BJ (cell line): ENCODE data around the gene SLC25A13. TPM values are rescaled to one million over a fixed set of nuclear protein-coding genes. Genes with fewer than 3 reads are reported as not detected.

ENCODE experiments used
- CTCF ChIA-PET: fragments of 350-600 bp; formaldehyde crosslinking; extraction: SDS; loops from one replicate; lab custom pipeline; 2021; ENCODE audit warnings: antibody characterized with exemption, inconsistent platforms; lab: Yijun Ruan, JAX
- POLR2A ChIA-PET: fragments of 300-600 bp; sonication (Branson Sonifier 250); formaldehyde crosslinking; extraction: SDS; loops from one replicate; lab custom pipeline; 2021; ENCODE audit warnings: antibody characterized with exemption; lab: Charles Lee
- DNase-seq: peaks from one replicate; pipeline ENCODE4 v3.0.0-alpha.2; 2011; ENCODE audit warnings: low read depth
- H3K27me3 ChIP-seq: 2 replicates; pipeline ENCODE4 v1.6.0; 2011; ENCODE audit warnings: low read length; ENCODE audit not compliant: control insufficient read depth, insufficient read depth
- H3K36me3 ChIP-seq: 2 replicates; pipeline ENCODE4 v1.5.1; 2011; ENCODE audit warnings: low read length; ENCODE audit not compliant: control insufficient read depth, insufficient read depth
- H3K4me3 ChIP-seq: 2 replicates; pipeline ENCODE4 v1.5.1; 2011; ENCODE audit warnings: low read depth, mild to moderate bottlenecking, control low read depth, low read length
- CTCF ChIP-seq: IDR thresholded peaks from 2 replicates; pipeline ENCODE4 v1.5.1; 2011; ENCODE audit warnings: low read depth, mild to moderate bottlenecking, control low read depth, inconsistent platforms, low read length, moderate library complexity; ENCODE audit not compliant: insufficient read depth
- polyA plus RNA-seq: library from polyadenylated mRNA; depleted of rRNA; stranded (reverse); fragments of >200 nt; gene quantifications from 2 replicates; pipeline ENCODE4 v1.2.3, GENCODE V29; 2011

SLC25A13 gene
- polyA plus RNA-seq, 1 experiment = 6.2 TPM

- ChIA-PET POLR2A (no interaction called here), CTCF (interaction anchor here (0.5 to 0.8 kb wide), 3 partner anchors 17 to 235 kb away, joined by 3 to 4 read pairs (median 3); no protein-coding TSS in a partner anchor)
- Histone ChIP-seq H3K36me3 (no peaks in the 10 kb centered on the region), H3K27me3 (no peaks in the 10 kb centered on the region), H3K4me3 (no peak overlapping the region)
- no peak for TF ChIP-seq CTCF
- no peak for DNase-seq
Observed at GRCh38 chr7:96246919-96247318, 75.0 kb downstream of the SLC25A13 start.

GRCh38 chr7:96244992-96245292, 77.0 kb downstream of the SLC25A13 start:
- H3K27me3 ChIP-seq = no peaks in the 10 kb centered on the region
- no peaks in the 10 kb centered on the region for H3K36me3 ChIP-seq
- CTCF ChIA-PET = no interaction called here
- POLR2A ChIA-PET = no interaction called here
- H3K4me3 ChIP-seq = no peak overlapping the region
- DNase-seq = no peak
- TF ChIP-seq CTCF = no peak

GRCh38 chr7:96244244-96244991, 77.5 kb downstream of the SLC25A13 start:
- Histone ChIP-seq H3K27me3 (no peaks in the 10 kb centered on the region), H3K36me3 (no peaks in the 10 kb centered on the region), H3K4me3 (no peak overlapping the region)
- CTCF ChIA-PET = no interaction called here
- TF ChIP-seq CTCF = no peak
- POLR2A ChIA-PET = no interaction called here
- no peak for DNase-seq

DNA sequence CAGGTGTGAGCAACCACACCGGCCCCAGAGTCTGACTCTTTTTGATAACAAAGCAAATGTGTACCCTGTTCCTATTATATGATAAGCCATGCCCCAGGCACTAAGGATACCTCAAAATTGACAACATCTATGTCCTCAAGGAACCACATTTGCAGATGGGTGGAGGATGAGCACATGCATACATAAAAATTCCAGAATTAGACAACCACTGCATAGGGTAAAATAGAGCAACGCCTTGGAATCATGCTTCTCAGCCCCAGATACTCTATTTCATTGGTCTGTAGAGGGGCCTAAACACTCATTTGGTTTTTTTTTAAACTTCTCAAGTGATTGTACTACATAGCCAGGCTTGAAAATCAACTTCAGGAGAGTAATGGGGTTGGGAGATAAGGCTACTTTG, 78.7 kb downstream of the SLC25A13 start:
- H3K4me3 ChIP-seq = no peak overlapping the region
- H3K27me3 ChIP-seq = no peaks in the 10 kb centered on the region
- CTCF ChIA-PET = no interaction called here
- H3K36me3 ChIP-seq = no peaks in the 10 kb centered on the region
- no peak for TF ChIP-seq CTCF
- no peak for DNase-seq
- POLR2A ChIA-PET = no interaction called here

GRCh38 chr7:96241855-96242254, 80.0 kb downstream of the SLC25A13 start:
- no peak overlapping the region for H3K4me3 ChIP-seq

More at GRCh38 chr7:96241855-96242254, 80.0 kb downstream of the SLC25A13 start:
- no peaks in the 10 kb centered on the region for H3K27me3 ChIP-seq
- ChIA-PET POLR2A (no interaction called here), CTCF (no interaction called here)
- DNase-seq = no peak
- no peaks in the 10 kb centered on the region for H3K36me3 ChIP-seq
- no peak for TF ChIP-seq CTCF
